Fibroblast of lung (primary cell): ENCODE results near the gene C20orf96.

ENCODE experiments used
- EZH2 ChIP-seq: IDR thresholded peaks from 2 replicates; pipeline ENCODE4 v1.5.1; 2012; ENCODE audit warnings: low read length, control low read depth, mild to moderate bottlenecking; ENCODE audit errors: missing control alignments
- TF ChIP-seq, protein P1 (sequence below), 2 donors: IDR thresholded peaks in 1 of 2; conservative IDR thresholded peaks in 1 of 2; 1 replicate in 1 of 2; 2 replicates in 1 of 2; pipeline ENCODE4 v1.5.1; 2011 to 2012; ENCODE audit warnings: low read length in 2 of 2, control low read depth in 1 of 2, inconsistent platforms in 1 of 2, low read depth in 1 of 2, mild to moderate bottlenecking in 1 of 2

DNA sequence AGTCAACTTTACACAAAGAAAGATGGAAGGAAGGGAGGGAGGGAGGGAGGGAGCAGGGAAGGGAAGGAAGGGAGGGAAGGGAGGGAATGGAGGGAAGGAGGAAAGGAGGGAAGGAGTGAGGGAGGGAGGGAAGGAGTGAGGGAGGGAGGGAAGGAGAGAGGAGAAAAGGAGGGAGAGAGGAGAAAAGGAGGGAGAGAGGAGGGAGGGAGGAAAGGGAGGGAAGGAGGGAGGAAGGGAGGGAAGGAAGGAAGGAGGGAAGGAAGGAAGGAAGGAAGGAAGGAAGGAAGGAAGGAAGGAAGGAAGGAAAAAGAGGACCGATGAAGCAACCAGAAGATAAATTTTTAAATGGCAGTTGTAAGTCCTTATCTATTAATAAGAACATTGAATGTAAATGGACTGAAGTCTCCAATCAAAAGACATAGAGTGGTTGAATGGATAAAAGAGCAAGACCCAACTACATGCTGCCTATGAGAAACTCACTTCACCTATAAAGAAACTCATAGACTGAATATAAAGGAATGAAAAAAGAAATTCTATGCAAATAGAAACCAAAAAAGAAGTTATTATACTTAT is 69.2 kb downstream of the C20orf96 start:
- TF ChIP-seq, protein P1, sequence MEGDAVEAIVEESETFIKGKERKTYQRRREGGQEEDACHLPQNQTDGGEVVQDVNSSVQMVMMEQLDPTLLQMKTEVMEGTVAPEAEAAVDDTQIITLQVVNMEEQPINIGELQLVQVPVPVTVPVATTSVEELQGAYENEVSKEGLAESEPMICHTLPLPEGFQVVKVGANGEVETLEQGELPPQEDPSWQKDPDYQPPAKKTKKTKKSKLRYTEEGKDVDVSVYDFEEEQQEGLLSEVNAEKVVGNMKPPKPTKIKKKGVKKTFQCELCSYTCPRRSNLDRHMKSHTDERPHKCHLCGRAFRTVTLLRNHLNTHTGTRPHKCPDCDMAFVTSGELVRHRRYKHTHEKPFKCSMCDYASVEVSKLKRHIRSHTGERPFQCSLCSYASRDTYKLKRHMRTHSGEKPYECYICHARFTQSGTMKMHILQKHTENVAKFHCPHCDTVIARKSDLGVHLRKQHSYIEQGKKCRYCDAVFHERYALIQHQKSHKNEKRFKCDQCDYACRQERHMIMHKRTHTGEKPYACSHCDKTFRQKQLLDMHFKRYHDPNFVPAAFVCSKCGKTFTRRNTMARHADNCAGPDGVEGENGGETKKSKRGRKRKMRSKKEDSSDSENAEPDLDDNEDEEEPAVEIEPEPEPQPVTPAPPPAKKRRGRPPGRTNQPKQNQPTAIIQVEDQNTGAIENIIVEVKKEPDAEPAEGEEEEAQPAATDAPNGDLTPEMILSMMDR (conservative IDR thresholded peaks at IDR 0.05 in 1 of 2, IDR thresholded peaks at IDR 0.05 in 1 of 2; ENCODE audit: low read depth in 1 of 2, low read length in 2 of 2): no peak
- TF ChIP-seq EZH2: no peak
